Activated CD8-positive, alpha-beta memory T cell treated with anti-CD3 and anti-CD28 coated beads, Interleukin-2, amount 50 U/mL, for 1 hour (primary cell): ENCODE results near the gene MTCH1.

Source experiments
- DNase-seq: peaks from one replicate; pipeline ENCODE4 v3.0.0-alpha.2; 2020; ENCODE audit errors: extremely low read depth

Gene MTCH1, protein sequence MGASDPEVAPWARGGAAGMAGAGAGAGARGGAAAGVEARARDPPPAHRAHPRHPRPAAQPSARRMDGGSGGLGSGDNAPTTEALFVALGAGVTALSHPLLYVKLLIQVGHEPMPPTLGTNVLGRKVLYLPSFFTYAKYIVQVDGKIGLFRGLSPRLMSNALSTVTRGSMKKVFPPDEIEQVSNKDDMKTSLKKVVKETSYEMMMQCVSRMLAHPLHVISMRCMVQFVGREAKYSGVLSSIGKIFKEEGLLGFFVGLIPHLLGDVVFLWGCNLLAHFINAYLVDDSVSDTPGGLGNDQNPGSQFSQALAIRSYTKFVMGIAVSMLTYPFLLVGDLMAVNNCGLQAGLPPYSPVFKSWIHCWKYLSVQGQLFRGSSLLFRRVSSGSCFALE

DNA sequence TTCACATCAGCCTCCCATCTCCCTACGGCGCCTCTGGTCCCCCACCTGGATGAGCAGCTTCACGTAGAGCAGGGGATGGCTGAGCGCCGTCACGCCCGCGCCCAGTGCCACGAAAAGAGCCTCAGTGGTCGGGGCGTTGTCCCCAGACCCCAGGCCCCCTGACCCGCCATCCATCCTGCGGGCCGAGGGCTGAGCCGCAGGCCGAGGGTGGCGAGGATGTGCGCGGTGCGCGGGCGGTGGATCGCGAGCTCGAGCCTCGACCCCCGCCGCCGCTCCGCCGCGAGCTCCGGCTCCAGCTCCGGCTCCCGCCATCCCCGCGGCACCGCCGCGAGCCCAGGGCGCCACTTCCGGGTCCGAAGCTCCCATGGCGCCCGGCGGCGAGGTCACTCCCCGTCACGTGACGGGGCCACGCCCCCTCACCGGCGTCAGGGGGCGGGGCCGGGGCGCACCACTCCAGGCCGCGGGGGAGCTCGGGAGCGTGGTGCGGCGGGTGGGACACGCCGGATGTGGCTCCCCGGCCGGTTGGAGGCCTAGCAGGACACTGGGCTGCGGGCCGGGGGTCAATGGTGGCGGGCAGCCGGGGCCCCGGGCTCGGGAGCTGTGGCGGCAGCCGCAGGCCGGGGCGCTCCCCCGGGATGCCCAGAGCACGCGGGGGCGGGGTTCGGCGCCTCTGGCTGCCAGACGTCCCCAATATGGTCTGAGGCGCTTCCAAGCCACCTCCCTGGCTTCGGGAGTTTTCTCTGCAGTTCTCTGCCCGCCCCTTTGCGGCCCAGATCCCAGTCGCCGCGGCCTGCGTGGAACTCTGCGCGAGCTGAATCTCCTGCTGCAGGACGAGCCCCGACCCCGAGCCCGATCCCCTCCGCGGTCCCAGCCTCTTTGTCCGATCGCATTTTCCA lies at the start of gene MTCH1:
MTCH1 (minus strand) TSS at position 389 of the 896 bp plus-strand sequence; CDS start at position 366, 23 bp downstream.
- DNase-seq, result peak; percentile 66

DNA sequence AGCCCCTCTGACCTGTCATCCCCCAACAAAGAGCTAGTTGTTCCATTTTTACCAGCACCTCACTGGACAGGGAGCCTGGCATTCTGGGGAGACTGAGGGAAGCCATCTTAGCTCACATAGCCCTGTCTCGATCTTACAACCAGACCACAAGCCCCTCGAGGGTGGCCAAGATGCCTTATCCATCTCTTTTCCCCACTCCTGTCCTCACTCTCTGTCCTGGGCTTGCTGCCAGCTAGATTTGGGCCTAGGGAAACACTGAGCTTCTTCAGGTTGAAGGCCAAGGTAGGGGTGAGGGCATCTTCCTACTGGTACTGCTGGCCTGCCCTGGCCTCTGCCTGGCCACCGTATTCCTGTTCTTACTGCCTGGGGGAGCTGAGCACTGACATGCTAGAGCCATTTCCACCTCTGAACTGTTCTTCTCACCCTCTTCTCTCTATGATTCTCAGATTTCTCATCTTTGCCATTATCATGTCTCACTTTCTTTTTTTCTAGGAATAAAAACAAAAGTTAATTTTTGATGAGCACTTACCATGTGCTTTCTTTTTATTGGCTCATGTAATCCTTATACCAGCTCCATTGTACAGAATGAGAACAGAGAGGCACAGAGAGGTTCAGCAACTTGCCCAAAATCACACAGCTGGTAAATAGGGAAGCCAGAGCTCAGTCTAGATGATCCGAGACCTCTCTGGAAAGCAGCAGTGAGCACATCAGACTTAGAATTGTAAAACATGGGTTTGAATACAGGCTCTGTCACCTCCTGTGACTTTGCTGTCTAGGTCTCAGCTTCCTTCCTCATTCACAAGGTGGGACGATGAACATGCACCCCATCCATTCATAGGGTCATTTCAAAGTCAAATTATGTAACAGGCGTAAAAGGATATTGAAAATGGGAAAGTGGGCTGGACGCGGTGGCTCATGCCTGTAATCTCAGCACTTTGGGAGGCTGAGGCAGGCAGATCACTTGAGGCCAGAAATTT lies 48.1 kb upstream of the MTCH1 start:
- DNase-seq, result no peak

- DNase-seq, result no peak
Measured at GRCh38 chr6:37033255-37033654, 47.3 kb upstream of the MTCH1 start.

GRCh38 chr6:37032239-37032638 lies 46.2 kb upstream of the MTCH1 start:
- no peak for DNase-seq

- no peak for DNase-seq
Measured at GRCh38 chr6:37030599-37030998, 44.6 kb upstream of the MTCH1 start.

DNA sequence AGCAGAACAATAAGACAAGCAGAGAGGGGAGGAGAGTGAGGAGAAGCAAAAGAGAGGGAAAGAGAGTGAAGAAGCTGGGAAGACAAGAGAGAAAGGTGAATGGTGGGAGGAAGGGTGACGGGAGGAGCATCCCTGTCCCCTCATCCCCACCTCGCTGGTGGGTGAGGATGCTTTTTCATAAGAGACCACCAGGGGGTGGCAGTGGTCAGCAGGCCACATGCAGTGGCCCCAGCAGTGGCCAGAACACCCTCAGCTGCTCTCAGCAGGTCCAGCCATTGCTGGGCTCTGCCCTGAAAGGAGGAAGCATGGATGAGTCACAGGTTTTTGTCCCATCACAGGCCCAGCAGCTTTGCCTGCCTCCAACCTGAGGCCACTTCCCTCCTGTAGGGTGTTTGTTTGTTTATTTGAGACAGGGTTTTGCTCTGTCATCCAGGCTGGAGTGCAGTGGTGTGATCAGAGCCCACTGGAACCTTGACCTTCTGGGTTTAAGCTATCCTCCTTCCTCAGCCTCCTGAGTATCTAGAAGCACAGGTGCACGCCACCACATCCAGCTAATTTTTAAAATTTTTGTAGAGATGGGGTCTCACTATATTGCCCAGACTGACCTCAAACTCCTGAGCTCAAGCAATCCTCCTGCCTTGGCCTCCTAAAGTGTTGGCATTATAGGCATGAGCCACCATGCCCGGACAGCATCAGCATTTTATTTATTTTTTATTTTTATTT lies 43.4 kb upstream of the MTCH1 start:
- DNase-seq, result no peak

- DNase-seq, result no peak
Measured at GRCh38 chr6:37027811-37028469, 41.9 kb upstream of the MTCH1 start.

DNA sequence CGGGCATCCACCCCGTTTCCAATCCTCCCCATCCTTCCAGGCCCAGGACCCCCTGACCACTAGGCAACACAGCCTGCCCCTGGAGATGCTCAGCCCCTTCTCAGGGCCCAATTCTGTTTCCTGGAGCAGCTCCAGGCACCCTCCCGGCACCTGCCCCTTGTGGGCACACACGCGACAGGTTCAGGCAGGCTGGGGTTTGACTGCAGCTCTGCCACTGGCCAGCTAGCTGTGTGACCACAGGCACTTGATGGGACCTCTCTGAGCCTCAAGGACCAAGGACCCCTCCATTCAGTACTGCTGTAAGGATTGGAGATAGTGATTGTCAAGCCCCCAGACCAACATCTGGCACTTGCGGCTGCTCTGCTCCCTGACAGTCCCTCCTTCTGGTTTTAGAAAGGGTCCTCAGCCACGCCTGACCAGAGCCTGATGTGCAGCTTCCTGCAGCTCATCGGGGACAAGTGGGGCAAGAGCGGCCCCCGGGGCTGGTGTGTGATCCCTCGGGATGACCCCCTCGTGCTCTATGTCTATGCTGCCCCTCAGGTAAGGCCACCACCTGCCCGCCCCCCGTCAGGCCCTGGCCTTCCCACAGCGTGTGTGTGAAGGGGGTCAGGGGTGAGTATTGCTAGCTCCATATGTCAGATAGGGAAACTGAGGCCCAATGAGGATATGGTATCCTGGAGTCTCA lies 41.2 kb upstream of the MTCH1 start:
- DNase-seq, result no peak

- no peak for DNase-seq
Measured at GRCh38 chr6:37025621-37026466, 39.8 kb upstream of the MTCH1 start.

DNA sequence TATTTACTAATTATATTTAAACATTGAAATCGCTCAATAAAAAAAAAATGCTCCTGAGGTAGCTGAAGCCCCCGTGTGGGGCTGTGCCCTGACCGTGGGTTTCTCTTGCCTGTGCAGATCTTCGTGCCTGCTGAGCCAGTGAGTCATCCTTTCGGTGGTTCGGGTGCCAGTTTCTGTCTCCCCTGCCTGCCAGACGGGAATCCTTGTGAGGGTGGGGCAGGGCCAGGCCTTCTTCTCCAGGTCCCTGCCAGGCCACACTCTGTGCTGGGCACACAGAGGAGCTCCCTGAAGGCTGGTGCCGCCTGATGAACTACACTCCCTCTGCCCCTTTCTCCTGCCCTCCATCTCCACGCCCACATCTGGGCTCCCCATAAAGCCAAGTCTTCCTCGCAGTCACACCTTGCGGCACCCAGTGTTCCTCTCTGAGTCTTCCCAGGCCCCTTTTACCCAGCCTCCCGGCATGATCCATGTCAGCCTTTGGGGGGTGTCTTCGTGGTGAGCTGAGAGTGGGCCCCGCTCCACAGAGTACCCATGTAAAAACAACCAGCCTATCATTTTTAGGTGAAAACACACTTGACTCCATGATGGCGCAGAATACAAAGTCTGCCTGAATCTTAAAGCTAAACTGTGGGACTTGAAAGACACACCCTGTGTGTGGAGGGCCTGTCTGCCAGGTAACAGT lies 38.8 kb upstream of the MTCH1 start:
- DNase-seq, result no peak

DNA sequence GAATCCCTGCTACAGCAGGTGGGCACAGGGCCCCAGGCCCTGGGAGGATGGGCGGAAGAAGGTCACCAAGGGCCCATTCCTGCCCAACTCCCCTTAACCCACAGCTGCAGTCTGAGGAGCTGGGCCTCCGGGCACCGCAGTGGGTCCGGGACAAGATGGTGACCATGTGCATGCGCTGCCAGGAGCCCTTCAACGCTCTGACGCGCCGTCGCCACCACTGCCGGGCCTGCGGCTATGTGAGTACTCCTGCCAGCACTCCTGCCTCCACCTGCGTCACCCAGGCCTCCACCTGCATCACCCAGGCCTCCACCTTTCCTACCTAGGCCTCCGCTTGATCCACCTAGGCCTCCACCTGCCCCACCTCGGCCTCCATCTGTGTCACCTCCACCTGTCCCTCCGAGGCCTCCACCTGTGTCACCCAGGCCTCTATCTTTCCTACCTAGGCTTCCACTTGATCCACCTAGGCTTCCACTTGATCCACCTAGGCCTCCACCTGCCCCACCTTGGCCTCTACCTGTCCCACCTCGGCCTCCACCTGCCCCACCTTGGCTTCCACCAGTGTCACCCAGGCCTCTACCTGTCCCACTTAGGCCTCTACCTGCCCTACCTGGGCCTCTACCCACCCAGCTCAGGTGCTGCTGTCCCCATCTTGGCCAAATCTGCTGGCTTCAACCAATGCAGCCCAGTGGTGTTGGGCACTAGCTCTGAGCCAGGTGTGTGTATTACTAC lies 36.3 kb upstream of the MTCH1 start:
- no peak for DNase-seq

GRCh38 chr6:37021356-37022129 lies 35.5 kb upstream of the MTCH1 start:
- peak; percentile 26 for DNase-seq

GRCh38 chr6:37020812-37021211 lies 34.8 kb upstream of the MTCH1 start:
- DNase-seq, result no peak

DNA sequence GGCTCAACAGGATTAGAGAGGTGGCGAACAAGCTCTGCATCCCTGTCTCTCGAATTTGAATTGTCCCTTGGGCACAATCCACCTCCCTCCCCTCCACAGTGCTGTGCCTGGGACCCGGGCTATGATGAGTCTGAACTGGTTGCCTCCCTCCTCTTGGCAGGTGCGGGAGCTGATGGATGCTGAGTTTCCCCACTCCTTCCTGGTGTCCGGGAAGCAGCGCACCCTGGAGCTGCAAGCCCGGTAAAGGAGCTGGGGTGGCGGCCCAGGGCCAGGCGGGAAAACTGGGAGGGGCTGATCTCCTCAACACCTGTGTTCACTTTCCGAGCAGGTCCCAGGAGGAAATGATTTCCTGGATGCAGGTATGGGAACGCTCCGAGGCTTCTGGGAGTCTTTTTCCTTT lies 34.4 kb upstream of the MTCH1 start:
- no peak for DNase-seq

DNA sequence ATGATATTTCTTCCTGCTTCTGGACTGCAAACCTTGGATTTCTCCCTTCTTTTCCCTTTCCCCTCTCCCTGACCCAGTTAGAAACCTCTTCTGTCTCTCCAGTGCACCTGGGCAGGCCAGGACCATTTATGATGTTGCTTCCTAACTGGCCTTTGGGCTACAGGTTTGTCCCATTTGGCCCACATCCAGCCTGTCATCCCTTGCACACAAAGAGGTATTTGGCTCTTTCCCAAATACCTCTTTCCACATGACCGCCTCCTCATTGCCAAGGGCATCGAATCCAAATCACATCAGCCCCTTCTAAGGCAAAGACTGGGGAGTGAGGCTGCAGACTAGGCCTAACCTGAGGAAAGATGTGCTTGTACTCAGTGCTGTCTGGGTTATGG lies 33.1 kb upstream of the MTCH1 start:
- no peak for DNase-seq

- peak; percentile 77 for DNase-seq
Measured at GRCh38 chr6:37018198-37019064, 32.4 kb upstream of the MTCH1 start.
